Coronary artery (tissue), 2 donors: ENCODE results near the gene ABCA13.

ENCODE experiments used
- DNase-seq: peaks from one replicate; pipeline ENCODE4 v3.0.0-alpha.2; 2017; ENCODE audit warnings: low spot score
- H3K27ac ChIP-seq, 2 donors: fragments of 200-600 bp; sonication (generic); one replicate each; pipeline ENCODE4 v1.5.1; 2016 to 2019
- H3K4me3 ChIP-seq: fragments of 200-600 bp; sonication (generic); 2 replicates; pipeline ENCODE4 v1.5.1; 2016; ENCODE audit warnings: mild to moderate bottlenecking, moderate library complexity
- CTCF ChIP-seq: fragments of 200-600 bp; sonication (generic); IDR thresholded peaks from one replicate; pipeline ENCODE4 v1.5.1; 2019; ENCODE audit warnings: antibody characterized with exemption

Gene ABCA13

DNA sequence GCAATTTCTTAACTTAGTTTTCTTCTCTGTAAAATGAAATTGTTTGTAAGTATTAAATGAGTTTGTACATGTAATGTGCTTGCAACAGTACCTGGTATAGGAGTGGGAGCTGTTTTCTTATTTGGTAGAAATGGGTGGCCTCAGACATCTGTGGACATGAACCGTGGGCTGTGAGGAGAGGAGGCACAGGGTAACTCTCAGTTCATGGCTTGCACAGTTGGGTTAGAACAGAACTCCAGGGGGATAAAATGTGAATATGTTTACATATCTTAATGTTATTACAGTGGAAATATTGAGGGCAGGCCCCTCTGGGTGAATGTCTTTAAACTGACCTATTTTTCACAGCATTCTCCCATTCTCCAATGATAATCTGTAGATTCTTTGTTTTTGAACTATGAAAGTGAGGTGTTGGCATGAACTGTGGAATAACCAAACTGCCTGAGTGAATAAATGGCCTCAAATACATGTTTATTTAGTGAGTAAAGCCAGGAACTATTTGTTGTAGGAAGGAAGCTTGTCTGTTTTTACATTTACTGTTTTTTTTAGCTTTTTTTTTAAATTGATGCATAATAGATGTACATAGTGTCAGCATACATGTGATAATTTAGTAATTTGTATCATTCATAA lies 2.6 kb downstream of the ABCA13 start:
- no peak for DNase-seq
- no peak overlapping the region for H3K27ac ChIP-seq
- H3K4me3 ChIP-seq, result no peak overlapping the region
- TF ChIP-seq CTCF, result no peak

- H3K4me3 ChIP-seq, result no peak overlapping the region
- no peak for DNase-seq
- no peak overlapping the region for H3K27ac ChIP-seq
- no peak for TF ChIP-seq CTCF
These were observed 3.8 kb downstream of the ABCA13 start for GRCh38 chr7:48175019-48175418.

GRCh38 chr7:48176356-48176893 lies 5.2 kb downstream of the ABCA13 start:
- no peak overlapping the region for H3K4me3 ChIP-seq
- TF ChIP-seq CTCF, result no peak
- no peak for DNase-seq

DNA sequence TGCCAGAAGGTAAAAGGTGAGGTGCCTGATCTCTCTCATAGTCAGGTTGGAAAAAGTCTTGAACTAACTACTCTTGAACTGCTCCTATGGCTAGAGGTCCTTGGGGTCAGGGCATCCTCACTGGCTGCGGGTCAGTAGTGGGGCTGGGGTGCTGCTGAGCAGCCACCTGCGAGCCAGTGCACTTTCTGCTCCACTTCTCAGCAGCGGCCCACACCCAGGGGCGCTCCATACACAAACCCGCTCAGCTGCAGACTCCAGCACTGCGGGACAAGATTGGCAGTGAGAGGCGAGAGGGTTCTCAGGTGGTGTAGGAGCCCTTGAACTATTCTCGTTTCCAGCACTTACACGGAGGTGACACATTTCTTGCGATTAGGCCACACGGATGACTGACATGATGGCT lies 6.0 kb downstream of the ABCA13 start:
- DNase-seq, result no peak
- Histone ChIP-seq H3K4me3 (no peak overlapping the region), H3K27ac (no peak overlapping the region)
- no peak for TF ChIP-seq CTCF

More at GRCh38 chr7:48176356-48176893, 5.2 kb downstream of the ABCA13 start:
- H3K27ac ChIP-seq, result no peak overlapping the region

DNA sequence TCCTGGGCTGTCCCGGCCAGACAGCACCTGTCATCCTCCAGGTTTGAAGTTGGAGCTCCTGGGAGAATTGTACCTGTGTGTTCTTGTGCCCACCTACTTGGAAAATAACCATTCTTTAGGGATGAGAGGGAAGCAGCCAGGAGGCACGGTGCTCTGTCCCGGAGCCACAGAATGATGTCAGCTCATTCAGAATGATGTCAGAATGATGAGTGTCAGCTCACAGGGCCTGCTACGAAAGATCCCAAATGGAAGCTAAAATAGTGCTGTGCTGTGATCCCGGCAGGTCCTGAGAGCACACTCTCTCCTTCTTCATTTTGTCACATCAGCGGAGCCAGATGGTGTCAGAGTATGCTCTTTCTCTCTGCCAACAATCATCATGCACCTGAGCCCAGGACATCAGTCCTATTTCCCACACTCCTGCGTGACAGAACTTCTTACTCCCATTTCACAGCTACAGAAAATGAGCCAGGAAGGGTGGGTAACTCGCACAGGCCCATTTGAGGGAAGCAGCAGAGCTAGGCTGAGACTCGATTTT lies 8.3 kb downstream of the ABCA13 start:
- no peak overlapping the region for H3K4me3 ChIP-seq
- TF ChIP-seq CTCF, result no peak
- DNase-seq, result no peak
- H3K27ac ChIP-seq, result no peak overlapping the region

DNA sequence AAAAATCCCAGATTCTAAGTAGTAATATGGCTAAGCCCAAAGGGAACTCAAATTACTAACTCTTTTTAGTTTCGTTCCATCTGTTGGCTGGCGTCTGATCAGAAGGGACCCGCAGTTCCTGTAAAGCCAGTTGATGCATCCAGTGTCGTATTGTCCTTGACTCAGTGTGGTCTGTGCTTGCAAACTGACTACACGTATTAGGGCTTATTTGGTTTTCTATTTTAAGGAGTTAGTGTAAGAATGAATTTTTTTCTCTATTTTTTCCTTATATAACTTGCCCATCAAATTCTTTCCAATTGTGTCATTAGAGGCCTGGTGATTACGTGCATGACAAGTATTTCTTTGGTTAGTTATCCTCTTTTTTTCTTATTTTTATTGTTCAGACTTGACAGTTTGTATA lies 9.7 kb downstream of the ABCA13 start:
- Histone ChIP-seq H3K27ac (no peak overlapping the region), H3K4me3 (no peak overlapping the region)
- no peak for DNase-seq
- TF ChIP-seq CTCF, result no peak
